C4-2B (cell line): ENCODE data around the gene TUBGCP3.

Experiments
- H3K27ac ChIP-seq: fragments of 450-650 bp; 2 replicates; pipeline ENCODE4 v1.5.1; 2017
- CTCF ChIP-seq: fragments of 450-650 bp; conservative IDR thresholded peaks from 2 replicates; pipeline ENCODE4 v1.5.1; 2017; ENCODE audit warnings: mild to moderate bottlenecking
- ZFX ChIP-seq: fragments of 450-650 bp; IDR thresholded peaks from 2 replicates; pipeline ENCODE4 v1.6.1; 2017

The TUBGCP3 gene

GRCh38 chr13:112583592-112584277 lies 4.2 kb downstream of the TUBGCP3 start:
- H3K27ac ChIP-seq: no peak overlapping the region
- TF ChIP-seq ZFX (no peak), CTCF (no peak)

GRCh38 chr13:112582263-112582662 lies 5.7 kb downstream of the TUBGCP3 start:
- H3K27ac ChIP-seq: no peak overlapping the region

GRCh38 chr13:112580912-112581311 lies 7.0 kb downstream of the TUBGCP3 start:
- H3K27ac ChIP-seq: no peak overlapping the region
- TF ChIP-seq ZFX: no peak

More at GRCh38 chr13:112582263-112582662, 5.7 kb downstream of the TUBGCP3 start:
- TF ChIP-seq CTCF: no peak
- no peak for TF ChIP-seq ZFX

- no peak overlapping the region for H3K27ac ChIP-seq
- TF ChIP-seq ZFX (no peak), CTCF (no peak)
These were observed 7.7 kb downstream of the TUBGCP3 start for GRCh38 chr13:112580211-112580610.

- TF ChIP-seq ZFX (no peak), CTCF (no peak)
- no peak overlapping the region for H3K27ac ChIP-seq
These were observed 8.6 kb downstream of the TUBGCP3 start for GRCh38 chr13:112579310-112579843.

- no peak overlapping the region for H3K27ac ChIP-seq
- TF ChIP-seq CTCF: no peak
- TF ChIP-seq ZFX: no peak
These were observed 11.2 kb downstream of the TUBGCP3 start for GRCh38 chr13:112576768-112577167.

GRCh38 chr13:112576191-112576590 lies 11.8 kb downstream of the TUBGCP3 start:
- TF ChIP-seq CTCF: no peak
- no peak overlapping the region for H3K27ac ChIP-seq

- H3K27ac ChIP-seq: no peak overlapping the region
- no peak for TF ChIP-seq ZFX
- TF ChIP-seq CTCF: no peak
These were observed 12.3 kb downstream of the TUBGCP3 start for GRCh38 chr13:112575675-112576074.
